Testis (tissue), 2 donors: ENCODE results near the gene ACSF2.

ENCODE experiments used
- POLR2A ChIP-seq: fragments of 450-650 bp; IDR thresholded peaks from one replicate; pipeline ENCODE4 v1.6.1; 2017; ENCODE audit warnings: antibody characterized with exemption, mild to moderate bottlenecking, moderate library complexity
- TF ChIP-seq, protein P1 (sequence below), 3 experiments: fragments of 450-650 bp in 2 of 3; fragments of 200-600 bp in 1 of 3; sonication (generic) in 1 of 3; IDR thresholded peaks; one replicate each; pipeline ENCODE4 v1.5.1; 2016 to 2019; ENCODE audit warnings: antibody characterized with exemption in 3 of 3, mild to moderate bottlenecking in 2 of 3, moderate library complexity in 1 of 3

DNA sequence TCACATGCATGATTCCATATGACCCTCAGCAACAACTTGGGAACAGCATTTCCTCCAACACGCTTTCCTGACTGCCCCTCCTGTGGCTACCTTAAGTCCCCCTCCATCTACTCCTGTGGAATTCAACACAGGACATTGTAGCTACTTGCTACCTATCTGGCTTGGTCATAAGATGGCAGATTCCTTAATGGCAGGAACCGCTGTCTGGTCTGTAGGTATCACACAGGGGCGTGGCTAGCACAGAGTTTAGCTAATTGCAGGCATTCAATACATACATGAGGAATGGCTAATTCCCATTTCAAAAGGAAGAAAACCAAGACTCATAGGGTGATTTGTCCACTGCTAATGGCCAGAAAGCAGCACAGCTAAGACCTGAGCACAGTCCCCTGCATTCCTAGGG, 37.3 kb upstream of the ACSF2 start:
- TF ChIP-seq POLR2A, result no peak
- TF ChIP-seq, protein P1, sequence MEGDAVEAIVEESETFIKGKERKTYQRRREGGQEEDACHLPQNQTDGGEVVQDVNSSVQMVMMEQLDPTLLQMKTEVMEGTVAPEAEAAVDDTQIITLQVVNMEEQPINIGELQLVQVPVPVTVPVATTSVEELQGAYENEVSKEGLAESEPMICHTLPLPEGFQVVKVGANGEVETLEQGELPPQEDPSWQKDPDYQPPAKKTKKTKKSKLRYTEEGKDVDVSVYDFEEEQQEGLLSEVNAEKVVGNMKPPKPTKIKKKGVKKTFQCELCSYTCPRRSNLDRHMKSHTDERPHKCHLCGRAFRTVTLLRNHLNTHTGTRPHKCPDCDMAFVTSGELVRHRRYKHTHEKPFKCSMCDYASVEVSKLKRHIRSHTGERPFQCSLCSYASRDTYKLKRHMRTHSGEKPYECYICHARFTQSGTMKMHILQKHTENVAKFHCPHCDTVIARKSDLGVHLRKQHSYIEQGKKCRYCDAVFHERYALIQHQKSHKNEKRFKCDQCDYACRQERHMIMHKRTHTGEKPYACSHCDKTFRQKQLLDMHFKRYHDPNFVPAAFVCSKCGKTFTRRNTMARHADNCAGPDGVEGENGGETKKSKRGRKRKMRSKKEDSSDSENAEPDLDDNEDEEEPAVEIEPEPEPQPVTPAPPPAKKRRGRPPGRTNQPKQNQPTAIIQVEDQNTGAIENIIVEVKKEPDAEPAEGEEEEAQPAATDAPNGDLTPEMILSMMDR (IDR thresholded peaks at IDR 0.05), result no peak
